Measurements from ENCODE around the gene PIGP. TPM values are rescaled to one million over a fixed set of nuclear protein-coding genes. Genes with fewer than 3 reads are reported as not detected.

Gene PIGP
- total and polyA plus RNA-seq, 2 of the 13 experiments (the other 11 are each of a cell fraction or from before 2014, with no cell fraction given), result 14.8 to 33.4 TPM

GRCh38 chr21:37072274-37072987 lies 440 bp downstream of the PIGP start (continued):
- TF ChIP-seq AGO1 (IDR thresholded peaks at IDR 0.05; ENCODE audit: low read depth, low read length, poor library complexity, severe bottlenecking) (no peak), RFXANK (CRISPR knock-in tag; IDR thresholded peaks at IDR 0.05) (no peak), SAP130 (CRISPR knock-in tag; IDR thresholded peaks at IDR 0.05; ENCODE audit: low read depth) (peak; percentile 54; the same call in 1 of the 2 replicates), ZNF652 (CRISPR knock-in tag; IDR thresholded peaks at IDR 0.05; ENCODE audit: borderline replicate concordance, low read depth) (no peak), HMG20A (CRISPR knock-in tag; IDR thresholded peaks at IDR 0.05; ENCODE audit: borderline replicate concordance) (no peak), ZNF737 (CRISPR knock-in tag; IDR thresholded peaks at IDR 0.05; ENCODE audit: borderline replicate concordance) (no peak), MTF2 (CRISPR knock-in tag; IDR thresholded peaks at IDR 0.05; ENCODE audit: borderline replicate concordance) (no peak), ZNF17 (CRISPR knock-in tag; IDR thresholded peaks at IDR 0.05) (no peak), SMAD9 (CRISPR knock-in tag; IDR thresholded peaks at IDR 0.05) (no peak), KAT2B (IDR thresholded peaks at IDR 0.05; ENCODE audit: borderline replicate concordance, low read depth, low read length) (no peak), AGO2 (optimal IDR thresholded peaks at IDR 0.05; ENCODE audit: low read depth, low read length) (peak; percentile 94), PHB2 (IDR thresholded peaks at IDR 0.05; ENCODE audit: partially characterized antibody) (no peak), SSRP1 (CRISPR knock-in tag; IDR thresholded peaks at IDR 0.05) (no peak), ZNF557 (CRISPR knock-in tag; IDR thresholded peaks at IDR 0.05) (0 out of 2 replicates have a peak, but pooled peaks have one; percentile 42), PRDM15 (CRISPR knock-in tag; IDR thresholded peaks at IDR 0.05) (no peak), ZNF740 (CRISPR knock-in tag; IDR thresholded peaks at IDR 0.05) (no peak; the same call in 1 of the 2 replicates), FOXK2 (IDR thresholded peaks at IDR 0.05) (no peak), TOPORS (CRISPR knock-in tag; IDR thresholded peaks at IDR 0.05) (no peak; the same call in 1 of the 2 replicates), ZBTB21 (CRISPR knock-in tag; IDR thresholded peaks at IDR 0.05) (no peak), BHLHE40 (IDR thresholded peaks at IDR 0.05; ENCODE audit: low read length) (no peak), ZBTB2 (CRISPR knock-in tag; IDR thresholded peaks at IDR 0.05; ENCODE audit: low read depth) (no peak), AHR (CRISPR knock-in tag; IDR thresholded peaks at IDR 0.05) (peak; percentile 52; the same call in 1 of the 2 replicates), DNMT1 (CRISPR knock-in tag; IDR thresholded peaks at IDR 0.05) (no peak), MAFG (CRISPR knock-in tag; IDR thresholded peaks at IDR 0.05) (no peak), KAT7 (CRISPR knock-in tag; IDR thresholded peaks at IDR 0.05; ENCODE audit: borderline replicate concordance) (peak; percentile 33; the same call in 1 of the 2 replicates), HMGXB4 (CRISPR knock-in tag; IDR thresholded peaks at IDR 0.05; ENCODE audit: borderline replicate concordance in 1 of 2, low read depth in 1 of 2) (no peak)
